Progenitor cell of endocrine pancreas (in vitro differentiated cells): ENCODE measurements around the gene COQ9. TPM values are rescaled to one million over a fixed set of nuclear protein-coding genes. Genes with fewer than 3 reads are reported as not detected.
"Not testable (repeated sequence)": the region's sequence is repeated elsewhere in the genome, so short reads cannot be mapped to it uniquely, and the experiment has no call there.

Experiments
- DNase-seq: peaks from one replicate; pipeline ENCODE4 v3.0.0; 2021; ENCODE audit warnings: low spot score; ENCODE audit not compliant: unreplicated experiment
- H3K27ac Mint-ChIP-seq: 2 replicates; pipeline ENCODE4 v1.8.0; 2021; ENCODE audit warnings: mild to moderate bottlenecking, moderate library complexity, mixed read lengths
- H3K27me3 Mint-ChIP-seq: 2 replicates; pipeline ENCODE4 v1.8.0; 2021; ENCODE audit warnings: mixed read lengths
- H3K36me3 Mint-ChIP-seq: 2 replicates; pipeline ENCODE4 v1.8.0; 2022; ENCODE audit warnings: mixed read lengths; ENCODE audit not compliant: insufficient read depth
- H3K4me1 Mint-ChIP-seq: 2 replicates; pipeline ENCODE4 v1.8.0; 2021; ENCODE audit warnings: low read depth, mixed read lengths
- H3K4me3 Mint-ChIP-seq: 2 replicates; pipeline ENCODE4 v1.8.0; 2021; ENCODE audit warnings: low read depth, mild to moderate bottlenecking, moderate library complexity, mixed read lengths
- H3K9me3 Mint-ChIP-seq: 2 replicates; pipeline ENCODE4 v1.8.0; 2021; ENCODE audit warnings: low read depth, mixed read lengths
- CTCF ChIP-seq: fragments of 200-600 bp; sonication (generic); IDR thresholded peaks from one replicate; pipeline ENCODE4 v1.5.0; 2021; ENCODE audit warnings: antibody characterized with exemption, mild to moderate bottlenecking; ENCODE audit not compliant: unreplicated experiment
- total RNA-seq: library from RNA; stranded (reverse); gene quantifications from 2 replicates; pipeline ENCODE4 v1.2.1, GENCODE V29; 2021

Gene COQ9
- total RNA-seq, 1 donor from 2014 or later, result 70.2 TPM

- H3K4me3 Mint-ChIP-seq, result no peak overlapping the region
- H3K27ac Mint-ChIP-seq, result no peak overlapping the region
- H3K4me1 Mint-ChIP-seq, result peaks cover 18% of the 10 kb centered on the region
- TF ChIP-seq CTCF, result no peak
- no peak for DNase-seq
- H3K9me3 Mint-ChIP-seq, result no peaks in the 10 kb centered on the region
- H3K36me3 Mint-ChIP-seq, result no peaks in the 10 kb centered on the region
- peaks cover 6% of the 10 kb centered on the region for H3K27me3 Mint-ChIP-seq
Measured at GRCh38 chr16:57489229-57489628, 42.0 kb downstream of the COQ9 start.

- no peak overlapping the region for H3K4me3 Mint-ChIP-seq
- no peak for TF ChIP-seq CTCF
- no peak for DNase-seq
- H3K4me1 Mint-ChIP-seq, result peaks cover 3% of the 10 kb centered on the region
- no peaks in the 10 kb centered on the region for H3K9me3 Mint-ChIP-seq
- no peak overlapping the region for H3K27ac Mint-ChIP-seq
- H3K36me3 Mint-ChIP-seq, result no peaks in the 10 kb centered on the region
- H3K27me3 Mint-ChIP-seq, result peaks cover 5% of the 10 kb centered on the region
Measured at GRCh38 chr16:57493767-57494166, 46.5 kb downstream of the COQ9 start.

- Mint-ChIP-seq H3K36me3 (no peaks in the 10 kb centered on the region), H3K27me3 (peaks cover 20% of the 10 kb centered on the region), H3K9me3 (no peaks in the 10 kb centered on the region), H3K4me1 (peaks cover 13% of the 10 kb centered on the region), H3K27ac (no peak overlapping the region), H3K4me3 (no peak overlapping the region)
- TF ChIP-seq CTCF, result no peak
- no peak for DNase-seq
Measured at GRCh38 chr16:57497121-57497520, 49.8 kb downstream of the COQ9 start.

DNA sequence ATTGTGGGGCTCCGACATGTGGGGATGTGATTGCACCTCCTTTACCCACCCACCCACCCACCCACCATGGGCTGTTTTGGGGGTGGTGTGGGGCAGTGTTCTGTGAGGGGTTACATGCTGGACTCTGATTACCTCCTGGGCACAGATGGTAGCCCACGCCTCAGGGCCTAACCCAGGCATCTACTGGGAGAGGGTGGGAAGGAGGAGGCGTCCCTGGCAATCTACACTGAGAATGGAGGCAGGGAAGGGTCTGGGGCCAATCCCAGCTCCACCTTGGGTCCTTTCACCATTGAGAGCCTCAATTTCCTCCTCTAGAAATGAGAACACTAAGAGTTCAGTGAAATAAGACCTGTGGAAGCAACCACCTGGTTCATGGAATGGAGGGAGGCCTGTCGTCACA is 50.8 kb downstream of the COQ9 start:
- Mint-ChIP-seq H3K4me1 (peaks cover 21% of the 10 kb centered on the region), H3K27ac (no peak overlapping the region), H3K4me3 (no peak overlapping the region), H3K36me3 (no peaks in the 10 kb centered on the region), H3K27me3 (peaks cover 20% of the 10 kb centered on the region), H3K9me3 (no peaks in the 10 kb centered on the region)
- DNase-seq, result no peak
- TF ChIP-seq CTCF, result no peak

- H3K27me3 Mint-ChIP-seq, result peaks cover 24% of the 10 kb centered on the region
- H3K9me3 Mint-ChIP-seq, DNase-seq, H3K27ac Mint-ChIP-seq, H3K36me3 Mint-ChIP-seq, H3K4me3 Mint-ChIP-seq: not testable (repeated sequence)
- H3K4me1 Mint-ChIP-seq, result peaks cover 26% of the 10 kb centered on the region
Measured at GRCh38 chr16:57499941-57500340, 52.7 kb downstream of the COQ9 start.

GRCh38 chr16:57500578-57501111 is 53.4 kb downstream of the COQ9 start:
- peak overlapping the region; percentile 67 for H3K27ac Mint-ChIP-seq
- H3K27me3 Mint-ChIP-seq, result peaks cover 26% of the 10 kb centered on the region
- no peaks in the 10 kb centered on the region for H3K36me3 Mint-ChIP-seq
- peaks cover 26% of the 10 kb centered on the region for H3K4me1 Mint-ChIP-seq
- no peak for TF ChIP-seq CTCF
- no peak for DNase-seq
- H3K9me3 Mint-ChIP-seq, result no peaks in the 10 kb centered on the region
- no peak overlapping the region for H3K4me3 Mint-ChIP-seq
